NB4 (cell line): ENCODE results near the gene CDH13.

ENCODE experiments used
- CTCF ChIP-seq: IDR thresholded peaks from one replicate; pipeline ENCODE4 v1.5.1; 2012; ENCODE audit warnings: low read depth, low read length
- MAX ChIP-seq: IDR thresholded peaks from 2 replicates; pipeline ENCODE4 v1.6.1; 2011; ENCODE audit warnings: low read depth, low read length
- MYC ChIP-seq: IDR thresholded peaks from 2 replicates; pipeline ENCODE4 v1.6.1; 2011; ENCODE audit warnings: low read depth, low read length
- POLR2A ChIP-seq: IDR thresholded peaks from 2 replicates; pipeline ENCODE4 v1.6.1; 2011; ENCODE audit warnings: mild to moderate bottlenecking; ENCODE audit not compliant: insufficient read length; ENCODE audit errors: extremely low read depth

- no peak for TF ChIP-seq CTCF
- no peak for TF ChIP-seq POLR2A
- TF ChIP-seq MAX: no peak
- no peak for TF ChIP-seq MYC
Observed at GRCh38 chr16:83285921-83286320, 659.2 kb downstream of the CDH13 start.
